Right lung (tissue), 5 donors: Measurements from ENCODE around the gene ALKBH7. TPM values are rescaled to one million over a fixed set of nuclear protein-coding genes. Genes with fewer than 3 reads are reported as not detected.
"Not testable (repeated sequence)": the region's sequence is repeated elsewhere in the genome, so short reads cannot be mapped to it uniquely, and the experiment has no call there.

Experiments used
- DNase-seq, 2 donors: peaks; one replicate each; pipeline ENCODE4 v3.0.0-alpha.2; 2013
- polyA plus RNA-seq, 5 donors: library from polyadenylated mRNA; unstranded; fragments of 120-200 nt; gene quantifications; one replicate each; pipeline versions ENCODE4 v1.2.1 to v1.2.3, GENCODE V29; 2013; ENCODE audit warnings: inconsistent platforms in 1 of 5, low replicate concordance in 1 of 5; ENCODE audit not compliant: insufficient read length in 5 of 5, insufficient read depth in 1 of 5

Gene ALKBH7
- polyA plus RNA-seq, 5 donors = 25.6 to 98.1 (median 53.9) TPM

GRCh38 chr19:6394831-6395230, 22.2 kb downstream of the ALKBH7 start:
- no peak for DNase-seq

GRCh38 chr19:6396305-6396704, 23.7 kb downstream of the ALKBH7 start:
- no peak for DNase-seq

DNA sequence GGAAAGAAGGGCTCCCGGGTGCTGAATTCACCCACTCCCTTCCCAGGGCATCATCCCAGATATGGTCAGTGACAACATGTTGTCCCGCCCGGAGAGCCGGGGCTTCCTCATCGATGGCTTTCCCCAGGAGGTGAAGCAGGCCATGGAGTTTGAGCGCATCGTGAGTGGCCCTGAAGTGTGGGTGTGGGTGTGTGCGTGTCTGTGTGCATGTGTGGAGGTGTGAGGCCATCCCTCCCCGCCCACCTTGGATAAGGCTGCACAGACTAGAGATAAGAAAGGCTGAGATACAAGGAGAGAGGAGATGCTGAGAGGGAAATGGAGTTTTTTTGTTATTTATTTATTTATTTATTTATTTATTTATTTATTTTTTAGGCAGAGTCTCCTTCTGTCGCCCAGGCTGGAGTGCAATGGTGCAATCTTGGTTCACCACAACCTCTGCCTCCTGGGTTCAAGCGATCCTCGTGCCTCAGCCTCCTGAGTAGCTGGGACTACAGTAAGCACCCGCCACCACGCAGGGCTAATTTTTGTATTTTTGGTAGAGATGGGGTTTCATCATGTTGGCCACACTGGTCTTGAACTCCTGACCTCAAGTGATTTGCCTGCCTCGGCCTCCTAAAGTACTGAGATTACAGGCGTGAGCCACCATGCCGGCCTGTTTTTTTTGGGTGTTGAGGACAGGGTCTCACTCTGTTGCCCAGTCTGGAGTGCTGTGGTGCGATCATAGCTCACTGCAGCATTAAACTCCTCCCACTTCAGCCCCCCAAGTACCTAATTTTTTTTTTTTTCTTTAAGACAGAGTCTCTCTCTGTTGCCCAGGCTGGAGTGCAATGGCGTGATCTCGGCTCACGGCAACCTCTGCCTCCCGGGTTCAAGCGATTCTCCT, 27.7 kb downstream of the ALKBH7 start:
- DNase-seq = not testable (repeated sequence)

GRCh38 chr19:6402058-6402457, 29.5 kb downstream of the ALKBH7 start:
- DNase-seq = no peak

DNA sequence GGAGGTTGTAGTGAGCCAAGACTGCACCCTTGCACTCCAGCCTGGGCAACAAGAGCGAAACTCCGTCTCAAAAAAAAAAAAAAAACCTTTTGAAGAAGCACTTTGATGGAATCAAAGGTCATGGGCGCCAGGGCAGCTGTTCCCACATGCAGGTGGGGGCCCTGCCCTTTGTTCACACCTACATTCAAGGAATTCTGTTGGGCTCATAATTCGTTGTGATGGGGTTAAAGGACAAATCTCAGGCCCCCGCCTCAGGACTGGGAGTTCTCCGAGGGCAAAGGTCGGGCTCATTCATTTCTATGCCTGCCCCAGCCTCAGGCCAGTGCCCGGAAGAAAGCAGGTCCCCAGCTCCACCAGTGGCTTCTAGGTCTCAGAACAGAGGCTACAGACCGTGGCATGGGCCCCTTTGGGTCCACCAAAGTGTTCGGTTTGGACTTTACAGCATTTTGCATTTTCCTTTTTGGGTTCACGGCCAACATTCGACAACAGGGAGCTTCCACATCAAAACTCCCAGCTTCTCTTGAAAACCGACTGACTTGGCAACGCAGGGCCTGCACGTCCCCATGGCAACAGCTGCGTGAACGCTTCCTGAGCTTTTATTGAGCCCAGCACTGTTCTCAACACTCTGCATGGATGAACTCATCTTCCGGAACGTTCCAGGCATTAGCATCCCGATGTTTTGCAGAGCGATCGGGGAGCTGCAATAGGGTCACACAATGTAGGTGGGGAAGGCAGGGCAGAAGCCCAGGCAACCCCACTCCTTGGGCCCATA, 30.4 kb downstream of the ALKBH7 start:
- peak in 1 of 2 donors; percentile 77 for DNase-seq

GRCh38 chr19:6406401-6406800, 33.8 kb downstream of the ALKBH7 start:
- no peak for DNase-seq

DNA sequence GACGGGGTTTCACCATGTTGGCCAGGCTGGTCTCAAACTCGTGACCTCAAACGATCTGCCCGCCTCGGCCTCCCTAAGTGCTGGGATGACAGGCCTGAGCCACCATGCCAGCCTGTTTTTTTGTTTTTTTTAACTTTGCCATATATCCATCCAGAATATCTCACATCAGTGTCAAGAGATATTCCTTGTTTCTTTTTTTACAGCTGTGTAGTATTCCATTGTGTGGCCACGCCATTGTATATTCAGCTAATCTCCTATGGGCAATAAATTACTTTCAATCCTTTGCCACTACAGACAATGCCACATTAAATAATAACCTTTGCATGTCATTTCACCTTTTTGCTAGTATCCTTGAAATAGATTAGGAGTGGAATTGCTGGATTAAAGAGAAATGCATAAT, 36.8 kb downstream of the ALKBH7 start:
- DNase-seq = no peak

DNA sequence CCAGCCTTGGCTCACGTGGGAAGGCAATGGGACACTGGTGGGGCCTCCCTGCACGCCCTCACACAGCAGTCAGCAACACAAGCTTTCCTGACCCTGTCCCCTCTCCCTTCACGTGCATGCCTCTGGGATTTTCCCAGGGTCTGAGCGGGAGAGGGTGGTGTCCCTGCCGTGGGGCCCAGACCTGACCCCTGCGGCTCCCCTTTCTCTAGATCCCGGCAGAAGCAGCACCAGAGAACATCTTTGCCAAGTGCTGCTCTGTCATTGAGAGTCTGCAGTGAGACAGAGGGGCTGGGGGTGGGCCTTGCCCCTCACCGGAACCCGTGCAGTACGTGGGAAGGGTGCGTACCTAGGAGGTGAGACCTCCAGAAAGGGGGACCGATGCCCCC, 39.5 kb downstream of the ALKBH7 start:
- DNase-seq = no peak

DNA sequence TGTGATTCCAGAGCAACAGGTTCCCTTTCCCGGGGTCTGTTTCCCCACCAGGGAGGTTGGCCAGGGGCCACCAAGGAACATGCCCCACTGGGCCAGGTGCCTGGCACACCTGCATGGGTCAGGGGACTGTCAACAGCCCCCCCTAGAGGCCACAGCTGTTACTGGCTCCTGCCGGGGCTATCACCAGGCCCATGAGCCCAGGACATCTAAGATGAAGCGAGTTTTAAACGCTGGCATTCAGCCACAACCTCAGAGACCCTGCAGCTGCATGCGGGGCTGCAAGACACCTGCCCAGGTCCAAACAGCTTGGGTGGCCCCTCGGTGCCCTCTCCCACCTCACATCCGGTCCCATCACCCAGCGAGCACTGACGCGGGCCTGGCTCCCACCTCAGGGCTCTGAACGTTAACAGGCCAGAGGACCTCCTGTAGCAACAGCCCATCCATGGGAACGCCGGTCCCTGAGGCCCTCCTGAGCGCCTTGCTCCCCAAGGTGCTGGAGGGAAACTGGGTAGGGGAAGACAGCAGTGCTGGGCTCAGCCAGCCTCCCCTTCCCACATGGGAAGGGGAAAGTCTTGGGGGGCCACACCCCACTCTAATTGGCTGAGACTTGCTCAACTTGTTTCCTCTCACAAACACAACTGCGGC, 40.0 kb downstream of the ALKBH7 start:
- DNase-seq = peak in 1 of 2 donors; percentile 69

DNA sequence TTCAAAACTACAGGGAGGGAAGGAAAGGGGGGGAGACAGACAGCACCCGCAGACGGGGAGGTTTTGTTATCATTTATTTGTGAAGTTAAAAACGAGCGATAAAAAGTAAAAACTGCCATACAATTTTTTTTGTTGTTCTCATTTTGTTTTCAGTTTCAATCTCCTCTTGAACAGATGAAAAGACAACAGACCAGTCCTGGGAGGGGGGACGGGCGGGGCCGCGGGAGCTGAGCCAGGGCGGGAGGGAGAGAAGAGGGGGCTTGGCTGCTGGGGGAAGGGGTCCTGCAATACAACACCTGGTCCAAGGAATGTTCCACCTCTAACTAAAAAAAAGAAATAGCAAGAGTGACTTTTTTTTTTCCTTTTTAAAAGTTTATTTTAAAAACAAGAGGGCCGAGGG, 40.7 kb downstream of the ALKBH7 start:
- DNase-seq = no peak

GRCh38 chr19:6413721-6414643, 41.4 kb downstream of the ALKBH7 start:
- no peak for DNase-seq

GRCh38 chr19:6414793-6415590, 42.4 kb downstream of the ALKBH7 start:
- no peak for DNase-seq

GRCh38 chr19:6415591-6416190, 43.1 kb downstream of the ALKBH7 start:
- DNase-seq = no peak

DNA sequence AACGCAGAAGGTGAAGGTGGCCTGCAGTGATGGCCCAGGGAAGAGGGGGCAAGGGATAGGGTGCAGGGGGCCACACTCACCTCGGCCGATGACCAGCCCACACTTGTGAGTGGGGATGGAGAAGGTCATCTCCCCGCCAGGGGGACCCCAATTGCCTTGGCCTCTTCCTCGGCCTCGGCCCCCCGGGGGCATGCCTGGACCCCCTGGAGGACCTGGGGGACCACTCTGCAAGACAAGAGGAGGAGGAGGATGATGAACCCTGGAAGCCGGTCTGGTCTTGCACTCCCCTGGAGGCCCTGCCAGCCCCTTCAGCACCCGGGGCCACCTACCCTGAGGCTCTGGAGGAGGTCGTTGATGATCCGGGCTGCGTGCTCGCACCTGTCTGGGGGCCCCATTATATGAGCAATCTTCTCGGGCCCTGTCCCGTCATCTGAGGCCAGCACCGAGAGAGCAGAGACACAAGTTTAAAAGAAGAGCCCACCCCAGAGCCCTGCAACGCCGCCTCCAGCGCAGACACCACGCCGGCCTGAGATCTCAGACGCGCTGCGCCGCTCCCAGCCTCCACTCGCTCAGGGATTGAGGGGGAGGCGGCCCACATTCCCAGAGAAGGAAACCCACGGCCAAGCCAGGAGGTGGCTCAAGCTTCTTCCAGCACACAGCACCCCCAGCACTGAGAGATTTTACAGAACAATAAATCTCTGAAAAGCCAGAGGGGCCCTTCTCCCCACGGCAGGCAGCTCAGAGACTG, 44.2 kb downstream of the ALKBH7 start:
- DNase-seq = no peak

- no peak for DNase-seq
Observed at GRCh38 chr19:6417713-6418561, 45.3 kb downstream of the ALKBH7 start.

- no peak for DNase-seq
Observed at GRCh38 chr19:6418562-6418932, 46.0 kb downstream of the ALKBH7 start.

- DNase-seq = no peak
Observed at GRCh38 chr19:6421075-6422014, 48.8 kb downstream of the ALKBH7 start.
